Subcutaneous abdominal adipose tissue (tissue), 5 donors: Measurements from ENCODE around the gene TMC8.
"Not testable (repeated sequence)": the region's sequence is repeated elsewhere in the genome, so short reads cannot be mapped to it uniquely, and the experiment has no call there.

Experiments used
- H3K27ac ChIP-seq: one replicate; pipeline ENCODE4 v1.7.0; 2013; ENCODE audit warnings: low read depth, mild to moderate bottlenecking, inconsistent platforms, low read length, moderate library complexity
- H3K27me3 ChIP-seq, 5 donors: one replicate each; pipeline ENCODE4 v1.7.0; 2013; ENCODE audit warnings: low read length in 5 of 5, inconsistent platforms in 1 of 5; ENCODE audit not compliant: control insufficient read depth in 5 of 5, insufficient read depth in 4 of 5
- H3K36me3 ChIP-seq, 5 donors: one replicate each; pipeline ENCODE4 v1.7.0; 2013; ENCODE audit warnings: low read length in 5 of 5; ENCODE audit not compliant: control insufficient read depth in 5 of 5, insufficient read depth in 5 of 5
- H3K4me1 ChIP-seq, 5 donors: one replicate each; pipeline ENCODE4 v1.7.0; 2013; ENCODE audit warnings: low read length in 5 of 5, mild to moderate bottlenecking in 3 of 5, moderate library complexity in 1 of 5; ENCODE audit not compliant: control insufficient read depth in 5 of 5, insufficient read depth in 5 of 5
- H3K4me3 ChIP-seq, 5 donors: one replicate each; pipeline ENCODE4 v1.7.0; 2013; ENCODE audit warnings: low read length in 5 of 5, low read depth in 1 of 5
- H3K9ac ChIP-seq, 5 donors: one replicate each; pipeline ENCODE4 v1.7.0; 2013; ENCODE audit warnings: low read length in 5 of 5, mild to moderate bottlenecking in 4 of 5, moderate library complexity in 3 of 5
- H3K9me3 ChIP-seq, 5 donors: one replicate each; pipeline ENCODE4 v1.7.0; 2013; ENCODE audit warnings: low read length in 5 of 5; ENCODE audit not compliant: control insufficient read depth in 5 of 5
- donor health status: healthy.
- donor health status: healthy.
- donor health status: healthy.
- donor health status: healthy.
- donor health status: healthy.

The TMC8 gene

GRCh38 chr17:78134899-78135385, 4.4 kb downstream of the TMC8 start:
- Histone ChIP-seq H3K36me3 (peaks cover 0 to 6% (median 0%) of the 10 kb centered on the region in 5 donors), H3K9ac (no peak overlapping the region), H3K9me3 (no peaks in the 10 kb centered on the region), H3K4me1 (peaks cover 7 to 55% (median 36%) of the 10 kb centered on the region in 5 donors), H3K4me3 (no peak overlapping the region), H3K27ac (no peak overlapping the region), H3K27me3 (peaks cover 0 to 12% (median 0%) of the 10 kb centered on the region in 5 donors)

GRCh38 chr17:78135858-78136500, 5.4 kb downstream of the TMC8 start:
- peaks cover 0 to 6% (median 0%) of the 10 kb centered on the region in 5 donors for H3K36me3 ChIP-seq
- peaks cover 6 to 55% (median 36%) of the 10 kb centered on the region in 5 donors for H3K4me1 ChIP-seq
- H3K4me3 ChIP-seq, result no peak overlapping the region

DNA sequence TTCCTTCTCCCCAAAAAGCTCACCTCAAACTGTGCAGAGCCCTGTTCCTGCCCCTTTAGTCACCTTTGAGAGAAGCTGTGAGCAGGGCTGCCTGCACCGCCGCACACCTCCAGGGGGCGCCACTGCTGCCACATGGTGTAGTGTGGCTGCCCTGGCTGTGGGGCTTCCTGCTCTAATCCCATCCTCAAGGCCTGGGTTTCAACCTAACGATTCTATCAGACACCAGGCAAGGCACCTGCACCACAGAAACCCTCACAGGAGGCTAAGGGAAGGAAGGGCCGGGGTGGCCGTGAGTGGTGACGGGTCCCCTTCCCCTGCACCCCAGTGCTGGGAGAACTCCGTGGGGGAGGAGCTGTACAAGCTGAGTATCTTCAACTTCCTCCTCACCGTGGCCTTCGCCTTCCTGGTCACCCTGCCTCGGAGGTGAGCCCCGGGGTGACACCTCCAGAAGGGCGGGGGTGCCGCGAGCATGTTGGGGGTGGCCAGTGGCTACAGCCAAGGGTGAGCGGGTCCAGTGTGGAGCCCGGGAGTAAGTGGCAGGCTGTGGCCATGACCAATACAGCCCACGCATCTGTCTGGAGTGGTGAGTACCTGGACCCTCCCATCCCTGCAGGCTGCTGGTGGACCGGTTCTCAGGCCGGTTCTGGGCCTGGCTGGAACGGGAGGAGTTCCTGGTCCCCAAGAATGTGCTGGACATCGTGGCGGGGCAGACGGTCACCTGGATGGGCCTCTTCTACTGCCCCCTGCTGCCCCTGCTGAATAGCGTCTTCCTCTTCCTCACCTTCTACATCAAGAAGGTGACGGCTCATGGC, 7.0 kb downstream of the TMC8 start:
- H3K36me3 ChIP-seq, result peaks cover 0 to 9% (median 0%) of the 10 kb centered on the region in 5 donors
- no peaks in the 10 kb centered on the region for H3K9me3 ChIP-seq
- H3K9ac ChIP-seq, result no peak overlapping the region
- H3K27me3 ChIP-seq, result no peaks in the 10 kb centered on the region
- H3K4me1 ChIP-seq, result peaks cover 6 to 58% (median 34%) of the 10 kb centered on the region in 5 donors
- no peak overlapping the region for H3K27ac ChIP-seq
- no peak overlapping the region for H3K4me3 ChIP-seq

More at GRCh38 chr17:78135858-78136500, 5.4 kb downstream of the TMC8 start:
- Histone ChIP-seq H3K9ac (no peak overlapping the region), H3K27me3 (peaks cover 0 to 4% (median 0%) of the 10 kb centered on the region in 5 donors), H3K9me3 (no peaks in the 10 kb centered on the region), H3K27ac (no peak overlapping the region)

DNA sequence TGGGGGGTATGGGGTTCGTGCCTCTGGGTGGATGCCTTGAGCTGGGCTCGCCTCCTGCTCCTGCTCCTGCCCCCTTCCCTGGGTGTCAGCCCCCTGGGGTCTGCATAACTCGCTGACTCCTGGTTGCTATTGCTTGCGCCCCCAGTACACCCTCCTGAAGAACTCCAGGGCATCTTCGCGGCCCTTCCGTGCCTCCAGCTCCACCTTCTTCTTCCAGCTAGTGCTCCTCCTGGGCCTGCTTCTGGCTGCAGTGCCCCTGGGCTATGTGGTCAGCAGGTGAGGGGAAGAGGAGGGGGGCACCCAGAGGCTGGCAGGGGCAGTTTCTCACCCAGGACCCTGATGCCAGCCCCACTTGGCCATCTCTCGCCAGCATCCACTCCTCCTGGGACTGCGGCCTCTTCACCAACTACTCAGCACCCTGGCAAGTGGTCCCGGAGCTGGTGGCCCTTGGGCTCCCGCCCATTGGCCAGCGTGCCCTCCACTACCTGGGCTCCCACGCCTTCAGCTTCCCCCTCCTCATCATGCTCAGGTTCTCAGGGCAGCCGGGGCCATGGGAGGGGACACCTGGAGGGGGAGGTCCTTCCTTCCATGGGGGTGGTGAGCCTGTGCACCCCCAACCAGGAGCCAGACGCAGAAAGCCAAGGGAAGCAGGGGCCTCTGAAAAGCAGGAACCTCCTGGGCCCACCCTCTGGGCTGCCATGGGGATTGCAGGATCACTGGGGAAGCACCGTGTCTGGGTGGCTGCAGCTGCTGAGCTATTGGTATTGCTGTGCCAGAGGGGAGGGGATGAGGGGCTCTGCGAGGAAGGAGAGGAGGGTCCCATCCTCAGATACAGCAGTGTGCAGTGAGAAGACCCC, 7.9 kb downstream of the TMC8 start:
- Histone ChIP-seq H3K4me1 (peaks cover 6 to 52% (median 34%) of the 10 kb centered on the region in 5 donors), H3K36me3 (peaks cover 0 to 9% (median 0%) of the 10 kb centered on the region in 5 donors), H3K9me3 (no peaks in the 10 kb centered on the region), H3K9ac (no peak overlapping the region), H3K27ac (no peak overlapping the region), H3K4me3 (no peak overlapping the region), H3K27me3 (no peaks in the 10 kb centered on the region)

DNA sequence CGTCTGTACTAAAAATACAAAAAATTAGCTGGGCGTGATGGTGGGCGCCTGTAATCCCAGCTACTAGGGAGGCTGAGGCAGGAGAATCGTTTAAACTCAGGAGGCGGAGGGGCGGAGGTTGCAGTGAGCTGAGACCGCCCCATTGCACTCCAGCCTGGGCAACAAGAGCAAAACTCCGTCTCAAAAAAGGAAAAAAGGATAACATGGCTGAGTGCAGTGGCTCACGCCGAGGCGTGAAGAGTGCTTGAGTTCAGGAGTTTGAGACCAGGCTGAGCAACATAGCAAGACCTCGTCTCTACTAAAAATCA, 9.2 kb downstream of the TMC8 start:
- H3K4me3 ChIP-seq, H3K27me3 ChIP-seq, H3K9ac ChIP-seq, H3K9me3 ChIP-seq, H3K27ac ChIP-seq, H3K36me3 ChIP-seq: not testable (repeated sequence)
- H3K4me1 ChIP-seq, result peaks cover 12 to 54% (median 38%) of the 10 kb centered on the region in 5 donors

- Histone ChIP-seq H3K36me3 (peaks cover 0 to 3% (median 0%) of the 10 kb centered on the region in 5 donors), H3K4me1 (peaks cover 17 to 60% (median 44%) of the 10 kb centered on the region in 5 donors), H3K9ac (peak overlapping the region in 3 of 5 donors; percentile 25 to 45 (median 25)), H3K27ac (no peak overlapping the region), H3K4me3 (peak overlapping the region in 4 of 5 donors; percentile 23 to 55 (median 41)), H3K9me3 (no peaks in the 10 kb centered on the region), H3K27me3 (no peaks in the 10 kb centered on the region)
Observed at GRCh38 chr17:78140169-78141051, 9.8 kb downstream of the TMC8 start.

GRCh38 chr17:78141437-78142118, 11.0 kb downstream of the TMC8 start:
- Histone ChIP-seq H3K4me1 (peaks cover 17 to 70% (median 53%) of the 10 kb centered on the region in 5 donors), H3K27me3 (no peaks in the 10 kb centered on the region), H3K4me3 (peak overlapping the region in 1 of 5 donors; percentile 55), H3K36me3 (peaks cover 0 to 3% (median 0%) of the 10 kb centered on the region in 5 donors), H3K27ac (no peak overlapping the region), H3K9me3 (no peaks in the 10 kb centered on the region), H3K9ac (peak overlapping the region in 2 of 5 donors; percentile 13 to 33)

- H3K36me3 ChIP-seq, result peaks cover 0 to 3% (median 0%) of the 10 kb centered on the region in 5 donors
- H3K9me3 ChIP-seq, result no peaks in the 10 kb centered on the region
- no peak overlapping the region for H3K27ac ChIP-seq
- H3K27me3 ChIP-seq, result no peaks in the 10 kb centered on the region
- no peak overlapping the region for H3K9ac ChIP-seq
- peaks cover 17 to 69% (median 50%) of the 10 kb centered on the region in 5 donors for H3K4me1 ChIP-seq
- no peak overlapping the region for H3K4me3 ChIP-seq
Observed at GRCh38 chr17:78142119-78142861, 11.7 kb downstream of the TMC8 start.
